NK-92 treated with Interleukin-12 subunit alpha and Interleukin-12 subunit beta, amount 100 ng/mL, for 24 hours (cell line): ENCODE data around the gene NATD1.
"Not testable (repeated sequence)": the region's sequence is repeated elsewhere in the genome, so short reads cannot be mapped to it uniquely, and the experiment has no call there.

Source experiments
- DNase-seq: peaks from one replicate; lab custom pipeline; 2025; lab: John Stamatoyannopoulos, UW

Gene NATD1

GRCh38 chr17:21246698-21247097 lies 6.5 kb downstream of the NATD1 start:
- DNase-seq: no peak

GRCh38 chr17:21245639-21246084 lies 7.5 kb downstream of the NATD1 start:
- no peak for DNase-seq

- no peak for DNase-seq
These were observed 9.5 kb downstream of the NATD1 start for GRCh38 chr17:21243516-21244303.

- DNase-seq: no peak
These were observed 10.3 kb downstream of the NATD1 start for GRCh38 chr17:21242780-21243515.

- DNase-seq: no peak
These were observed 11.0 kb downstream of the NATD1 start for GRCh38 chr17:21242026-21242697.

- DNase-seq: no peak
These were observed 11.6 kb downstream of the NATD1 start for GRCh38 chr17:21241564-21241963.

GRCh38 chr17:21240369-21241055 lies 12.7 kb downstream of the NATD1 start:
- no peak for DNase-seq

- DNase-seq: no peak
These were observed 13.4 kb downstream of the NATD1 start for GRCh38 chr17:21239680-21240368.

GRCh38 chr17:21235921-21236320 lies 17.3 kb downstream of the NATD1 start:
- DNase-seq: no peak

GRCh38 chr17:21233581-21234347 lies 19.4 kb downstream of the NATD1 start:
- no peak for DNase-seq

- DNase-seq: no peak
These were observed 21.0 kb downstream of the NATD1 start for GRCh38 chr17:21232033-21232749.

GRCh38 chr17:21231533-21231932 lies 21.7 kb downstream of the NATD1 start:
- no peak for DNase-seq

GRCh38 chr17:21228845-21229244 lies 24.4 kb downstream of the NATD1 start:
- no peak for DNase-seq

GRCh38 chr17:21228111-21228510 lies 25.1 kb downstream of the NATD1 start:
- no peak for DNase-seq

- DNase-seq: not testable (repeated sequence)
These were observed 25.9 kb downstream of the NATD1 start for GRCh38 chr17:21227277-21227676.

GRCh38 chr17:21223086-21223485 lies 30.1 kb downstream of the NATD1 start:
- DNase-seq: no peak

- no peak for DNase-seq
These were observed 34.3 kb downstream of the NATD1 start for GRCh38 chr17:21218831-21219380.

- DNase-seq: no peak
These were observed 35.1 kb downstream of the NATD1 start for GRCh38 chr17:21218101-21218500.

- DNase-seq: no peak
These were observed 35.9 kb downstream of the NATD1 start for GRCh38 chr17:21217346-21217745.

GRCh38 chr17:21215935-21216334 lies 37.3 kb downstream of the NATD1 start:
- no peak for DNase-seq
